ENCODE results near the gene GPR137C. TPM values are rescaled to one million over a fixed set of nuclear protein-coding genes. Genes with fewer than 3 reads are reported as not detected.

Gene GPR137C
- total and polyA plus RNA-seq, 2 of the 13 experiments (the other 11 are each of a cell fraction or from before 2014, with no cell fraction given) = 0.34 to 0.51 TPM

DNA sequence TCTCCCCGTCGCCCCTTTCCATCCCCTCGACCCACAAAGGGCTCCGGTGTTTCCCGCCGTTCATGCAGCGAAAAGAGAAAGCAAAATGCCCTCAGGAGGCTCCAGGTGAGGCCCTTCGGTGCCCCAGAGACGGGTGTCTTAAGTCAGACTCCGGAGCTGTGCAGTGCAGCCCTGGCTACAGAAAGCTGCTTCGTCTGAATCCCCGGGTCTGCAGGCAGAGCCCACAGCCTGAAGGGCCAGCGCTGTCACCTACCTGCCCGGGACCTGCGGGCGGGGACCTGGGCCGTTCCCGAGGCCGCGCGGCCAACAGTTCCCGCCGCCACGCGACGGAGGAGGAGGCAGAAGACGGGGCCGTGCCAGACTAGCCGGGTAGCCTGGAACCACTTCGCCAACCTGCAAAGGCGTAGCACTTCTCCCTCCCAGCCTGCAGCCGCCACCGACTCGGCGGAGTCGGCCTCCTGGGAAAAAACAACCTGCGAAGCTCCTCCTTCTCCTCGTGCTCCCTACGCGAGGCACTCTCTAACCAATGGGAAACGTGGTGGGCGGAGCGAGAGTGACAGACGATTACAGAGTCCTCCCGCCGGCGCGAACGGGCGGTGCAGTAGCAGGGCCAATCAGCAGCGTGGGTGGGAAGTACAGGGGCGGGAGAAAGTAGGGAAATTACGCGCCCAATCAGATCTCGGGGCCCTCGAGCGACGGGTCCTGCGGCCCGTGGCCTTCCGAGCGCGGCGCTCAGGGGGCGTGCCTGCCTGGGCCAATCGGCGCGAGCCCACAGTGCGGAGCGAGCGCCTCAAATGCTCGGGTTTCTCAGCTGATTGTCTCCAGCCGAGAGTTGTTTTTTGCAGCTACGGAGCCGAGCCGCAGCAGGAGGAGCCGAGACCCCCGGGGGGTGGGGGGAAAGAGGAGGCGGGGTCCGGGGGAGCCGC is at the start of gene GPR137C, which contains the start of gene TXNDC16 (continued):
- TF ChIP-seq ZNF564 (CRISPR knock-in tag; IDR thresholded peaks at IDR 0.05) = 0 out of 2 replicates have a peak, but pooled peaks have one; percentile 45
- TF ChIP-seq, protein P1, sequence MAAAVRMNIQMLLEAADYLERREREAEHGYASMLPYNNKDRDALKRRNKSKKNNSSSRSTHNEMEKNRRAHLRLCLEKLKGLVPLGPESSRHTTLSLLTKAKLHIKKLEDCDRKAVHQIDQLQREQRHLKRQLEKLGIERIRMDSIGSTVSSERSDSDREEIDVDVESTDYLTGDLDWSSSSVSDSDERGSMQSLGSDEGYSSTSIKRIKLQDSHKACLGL (CRISPR knock-in tag; IDR thresholded peaks at IDR 0.05) = peak; percentile 87
- TF ChIP-seq BHLHE40 (IDR thresholded peaks at IDR 0.05; ENCODE audit: low read length) = peak; percentile 32; the same call in 1 of the 2 replicates
- TF ChIP-seq, protein P2, sequence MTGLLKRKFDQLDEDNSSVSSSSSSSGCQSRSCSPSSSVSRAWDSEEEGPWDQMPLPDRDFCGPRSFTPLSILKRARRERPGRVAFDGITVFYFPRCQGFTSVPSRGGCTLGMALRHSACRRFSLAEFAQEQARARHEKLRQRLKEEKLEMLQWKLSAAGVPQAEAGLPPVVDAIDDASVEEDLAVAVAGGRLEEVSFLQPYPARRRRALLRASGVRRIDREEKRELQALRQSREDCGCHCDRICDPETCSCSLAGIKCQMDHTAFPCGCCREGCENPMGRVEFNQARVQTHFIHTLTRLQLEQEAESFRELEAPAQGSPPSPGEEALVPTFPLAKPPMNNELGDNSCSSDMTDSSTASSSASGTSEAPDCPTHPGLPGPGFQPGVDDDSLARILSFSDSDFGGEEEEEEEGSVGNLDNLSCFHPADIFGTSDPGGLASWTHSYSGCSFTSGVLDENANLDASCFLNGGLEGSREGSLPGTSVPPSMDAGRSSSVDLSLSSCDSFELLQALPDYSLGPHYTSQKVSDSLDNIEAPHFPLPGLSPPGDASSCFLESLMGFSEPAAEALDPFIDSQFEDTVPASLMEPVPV (CRISPR knock-in tag; IDR thresholded peaks at IDR 0.05) = peak; percentile 94
- no peak for TF ChIP-seq ZNF878 (CRISPR knock-in tag; IDR thresholded peaks at IDR 0.05)
- peak; percentile 81; the same call in 1 of the 3 replicates for TF ChIP-seq MXI1 (IDR thresholded peaks at IDR 0.05; ENCODE audit: borderline replicate concordance, low read depth, low read length)
- TF ChIP-seq, protein P3, sequence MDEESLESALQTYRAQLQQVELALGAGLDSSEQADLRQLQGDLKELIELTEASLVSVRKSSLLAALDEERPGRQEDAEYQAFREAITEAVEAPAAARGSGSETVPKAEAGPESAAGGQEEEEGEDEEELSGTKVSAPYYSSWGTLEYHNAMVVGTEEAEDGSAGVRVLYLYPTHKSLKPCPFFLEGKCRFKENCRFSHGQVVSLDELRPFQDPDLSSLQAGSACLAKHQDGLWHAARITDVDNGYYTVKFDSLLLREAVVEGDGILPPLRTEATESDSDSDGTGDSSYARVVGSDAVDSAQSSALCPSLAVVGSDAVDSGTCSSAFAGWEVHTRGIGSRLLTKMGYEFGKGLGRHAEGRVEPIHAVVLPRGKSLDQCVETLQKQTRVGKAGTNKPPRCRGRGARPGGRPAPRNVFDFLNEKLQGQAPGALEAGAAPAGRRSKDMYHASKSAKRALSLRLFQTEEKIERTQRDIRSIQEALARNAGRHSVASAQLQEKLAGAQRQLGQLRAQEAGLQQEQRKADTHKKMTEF (CRISPR knock-in tag; IDR thresholded peaks at IDR 0.05) = peak; percentile 64; the same call in 1 of the 2 replicates
- TF ChIP-seq IRF2 (CRISPR knock-in tag; IDR thresholded peaks at IDR 0.05) = peak; percentile 64; the same call in 1 of the 2 replicates
- peak; percentile 94 for TF ChIP-seq POLR2A (IDR thresholded peaks at IDR 0.05; ENCODE audit: insufficient read depth in 1 of 2, low read depth in 2 of 2, low read length in 2 of 2)
- no peak for TF ChIP-seq MATR3 (CRISPR knock-in tag; IDR thresholded peaks at IDR 0.05)
- no peak; the same call in 1 of the 2 replicates for TF ChIP-seq ATF7-NPFF (CRISPR knock-in tag; IDR thresholded peaks at IDR 0.05; ENCODE audit: low read depth)
- peak; percentile 81; the same call in 1 of the 2 replicates for TF ChIP-seq ERF (CRISPR knock-in tag; IDR thresholded peaks at IDR 0.05)
- no peak for TF ChIP-seq PCBP2 (optimal IDR thresholded peaks at IDR 0.05; ENCODE audit: low read depth, low read length, poor library complexity, severe bottlenecking)
- no peak for TF ChIP-seq NCOA1 (CRISPR knock-in tag; IDR thresholded peaks at IDR 0.05)
- TF ChIP-seq FOXK1 (CRISPR knock-in tag; IDR thresholded peaks at IDR 0.05; ENCODE audit: borderline replicate concordance, low read depth) = peak; percentile 78; the same call in 1 of the 2 replicates
- TF ChIP-seq, protein P4, sequence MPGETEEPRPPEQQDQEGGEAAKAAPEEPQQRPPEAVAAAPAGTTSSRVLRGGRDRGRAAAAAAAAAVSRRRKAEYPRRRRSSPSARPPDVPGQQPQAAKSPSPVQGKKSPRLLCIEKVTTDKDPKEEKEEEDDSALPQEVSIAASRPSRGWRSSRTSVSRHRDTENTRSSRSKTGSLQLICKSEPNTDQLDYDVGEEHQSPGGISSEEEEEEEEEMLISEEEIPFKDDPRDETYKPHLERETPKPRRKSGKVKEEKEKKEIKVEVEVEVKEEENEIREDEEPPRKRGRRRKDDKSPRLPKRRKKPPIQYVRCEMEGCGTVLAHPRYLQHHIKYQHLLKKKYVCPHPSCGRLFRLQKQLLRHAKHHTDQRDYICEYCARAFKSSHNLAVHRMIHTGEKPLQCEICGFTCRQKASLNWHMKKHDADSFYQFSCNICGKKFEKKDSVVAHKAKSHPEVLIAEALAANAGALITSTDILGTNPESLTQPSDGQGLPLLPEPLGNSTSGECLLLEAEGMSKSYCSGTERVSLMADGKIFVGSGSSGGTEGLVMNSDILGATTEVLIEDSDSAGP (CRISPR knock-in tag; IDR thresholded peaks at IDR 0.05; ENCODE audit: borderline replicate concordance) = peak; percentile 77
- peak; percentile 83 for TF ChIP-seq MYPOP (CRISPR knock-in tag; IDR thresholded peaks at IDR 0.05)
- no peak for TF ChIP-seq NBN (conservative IDR thresholded peaks at IDR 0.05)
- TF ChIP-seq PITX1 (CRISPR knock-in tag; IDR thresholded peaks at IDR 0.05) = no peak
- peak; percentile 65 for TF ChIP-seq HNRNPLL (IDR thresholded peaks at IDR 0.05; ENCODE audit: low read depth, low read length, poor library complexity, severe bottlenecking)
- peak; percentile 74 for TF ChIP-seq AGO2 (optimal IDR thresholded peaks at IDR 0.05; ENCODE audit: low read depth, low read length)
- peak; percentile 60; the same call in 1 of the 2 replicates for TF ChIP-seq EED (CRISPR knock-in tag; IDR thresholded peaks at IDR 0.05)

All from HepG2 (cell line).